B cell (primary cell): ENCODE results near the gene APOH.

Source experiments
- CTCF ChIP-seq: fragments of 200-600 bp; IDR thresholded peaks from one replicate; pipeline ENCODE4 v1.8.0; 2022; ENCODE audit warnings: antibody characterized with exemption, mild to moderate bottlenecking
- EZH2 ChIP-seq: IDR thresholded peaks from 2 replicates; pipeline ENCODE4 v1.6.1; 2012; ENCODE audit warnings: borderline replicate concordance, low read depth, mild to moderate bottlenecking, moderate library complexity, low read length; ENCODE audit not compliant: insufficient read depth, poor library complexity, severe bottlenecking

GRCh38 chr17:66172144-66172543, 57.1 kb downstream of the APOH start:
- TF ChIP-seq CTCF (no peak), EZH2 (no peak)
